C4-2B (cell line): ENCODE measurements around the gene CTNNBIP1.

Experiments used
- CTCF ChIP-seq: fragments of 450-650 bp; conservative IDR thresholded peaks from 2 replicates; pipeline ENCODE4 v1.5.1; 2017; ENCODE audit warnings: mild to moderate bottlenecking
- ZFX ChIP-seq: fragments of 450-650 bp; IDR thresholded peaks from 2 replicates; pipeline ENCODE4 v1.6.1; 2017

GRCh38 chr1:9827558-9828185 is 82.4 kb downstream of the CTNNBIP1 start:
- TF ChIP-seq CTCF (no peak), ZFX (no peak)
